MG63 (cell line): ENCODE measurements around the gene ZC3H12C. TPM values are rescaled to one million over a fixed set of nuclear protein-coding genes. Genes with fewer than 3 reads are reported as not detected.

Source experiments
- DNase-seq: peaks from one replicate; pipeline ENCODE4 v3.0.0-alpha.2; 2020
- H3K27me3 ChIP-seq: fragments of 250-450 bp; sonication (Bioruptor Pico); 2 replicates; pipeline ENCODE4 v1.5.1; 2020; ENCODE audit warnings: mild to moderate bottlenecking, moderate library complexity
- H3K36me3 ChIP-seq: fragments of 250-450 bp; sonication (Bioruptor Pico); 2 replicates; pipeline ENCODE4 v1.5.1; 2020; ENCODE audit warnings: mild to moderate bottlenecking, moderate library complexity
- H3K4me3 ChIP-seq: fragments of 250-450 bp; sonication (Bioruptor Pico); 2 replicates; pipeline ENCODE4 v1.5.1; 2020; ENCODE audit warnings: mild to moderate bottlenecking, moderate library complexity
- H3K9me3 ChIP-seq: fragments of 250-450 bp; sonication (Bioruptor Pico); 2 replicates; pipeline ENCODE4 v1.5.1; 2020; ENCODE audit warnings: mild to moderate bottlenecking, moderate library complexity
- total RNA-seq: library from RNA; depleted of rRNA; stranded (reverse); fragments of >200 nt; shearing (Covaris generic); gene quantifications from 2 replicates; pipeline ENCODE4 v1.2.3, GENCODE V29; 2014; ENCODE audit warnings: low replicate concordance

The ZC3H12C gene
- total RNA-seq, 1 experiment from 2014 or later = 2.5 TPM

- no peak for DNase-seq
Measured at GRCh38 chr11:110119317-110119716, 26.1 kb downstream of the ZC3H12C start.

GRCh38 chr11:110121204-110121603, 28.0 kb downstream of the ZC3H12C start:
- Histone ChIP-seq H3K4me3 (no peak overlapping the region), H3K36me3 (no peaks in the 10 kb centered on the region; the same call in 1 of the 2 replicates), H3K9me3 (no peaks in the 10 kb centered on the region), H3K27me3 (no peaks in the 10 kb centered on the region)
- peak; percentile 16 for DNase-seq

More at GRCh38 chr11:110119317-110119716, 26.1 kb downstream of the ZC3H12C start:
- Histone ChIP-seq H3K27me3 (no peaks in the 10 kb centered on the region), H3K4me3 (no peak overlapping the region), H3K36me3 (no peaks in the 10 kb centered on the region), H3K9me3 (no peaks in the 10 kb centered on the region)

- H3K36me3 ChIP-seq = no peaks in the 10 kb centered on the region; the same call in 1 of the 2 replicates
- no peaks in the 10 kb centered on the region for H3K9me3 ChIP-seq
- no peak overlapping the region for H3K4me3 ChIP-seq
- no peaks in the 10 kb centered on the region for H3K27me3 ChIP-seq
- no peak for DNase-seq
Measured at GRCh38 chr11:110123003-110123402, 29.8 kb downstream of the ZC3H12C start.

- Histone ChIP-seq H3K27me3 (no peaks in the 10 kb centered on the region), H3K4me3 (no peak overlapping the region), H3K36me3 (no peaks in the 10 kb centered on the region; the same call in 1 of the 2 replicates), H3K9me3 (no peaks in the 10 kb centered on the region)
- DNase-seq = no peak
Measured at GRCh38 chr11:110124605-110125004, 31.4 kb downstream of the ZC3H12C start.

GRCh38 chr11:110125632-110126031, 32.4 kb downstream of the ZC3H12C start:
- no peak overlapping the region for H3K4me3 ChIP-seq
- DNase-seq = no peak

GRCh38 chr11:110126936-110127335, 33.7 kb downstream of the ZC3H12C start:
- Histone ChIP-seq H3K27me3 (no peaks in the 10 kb centered on the region), H3K4me3 (no peak overlapping the region), H3K9me3 (no peaks in the 10 kb centered on the region), H3K36me3 (no peaks in the 10 kb centered on the region; the same call in 1 of the 2 replicates)
- no peak for DNase-seq

More at GRCh38 chr11:110125632-110126031, 32.4 kb downstream of the ZC3H12C start:
- Histone ChIP-seq H3K27me3 (no peaks in the 10 kb centered on the region), H3K36me3 (no peaks in the 10 kb centered on the region; the same call in 1 of the 2 replicates), H3K9me3 (no peaks in the 10 kb centered on the region)

GRCh38 chr11:110128161-110128560, 35.0 kb downstream of the ZC3H12C start:
- H3K9me3 ChIP-seq = no peaks in the 10 kb centered on the region

GRCh38 chr11:110130642-110131238, 37.5 kb downstream of the ZC3H12C start:
- no peak for DNase-seq
- Histone ChIP-seq H3K27me3 (no peaks in the 10 kb centered on the region), H3K36me3 (no peaks in the 10 kb centered on the region), H3K4me3 (no peak overlapping the region), H3K9me3 (no peaks in the 10 kb centered on the region)

More at GRCh38 chr11:110128161-110128560, 35.0 kb downstream of the ZC3H12C start:
- no peaks in the 10 kb centered on the region for H3K27me3 ChIP-seq
- H3K4me3 ChIP-seq = no peak overlapping the region
- DNase-seq = no peak
- H3K36me3 ChIP-seq = no peaks in the 10 kb centered on the region; the same call in 1 of the 2 replicates

- Histone ChIP-seq H3K9me3 (no peaks in the 10 kb centered on the region), H3K36me3 (no peaks in the 10 kb centered on the region), H3K27me3 (no peaks in the 10 kb centered on the region), H3K4me3 (no peak overlapping the region)
- DNase-seq = no peak
Measured at GRCh38 chr11:110131386-110132123, 38.4 kb downstream of the ZC3H12C start.

GRCh38 chr11:110133160-110133559, 40.0 kb downstream of the ZC3H12C start:
- Histone ChIP-seq H3K4me3 (no peak overlapping the region), H3K36me3 (peaks cover 7% of the 10 kb centered on the region; the same call in 1 of the 2 replicates), H3K9me3 (no peaks in the 10 kb centered on the region), H3K27me3 (no peaks in the 10 kb centered on the region)
- no peak for DNase-seq

GRCh38 chr11:110134110-110134509, 40.9 kb downstream of the ZC3H12C start:
- H3K27me3 ChIP-seq = no peaks in the 10 kb centered on the region
- H3K36me3 ChIP-seq = peaks cover 7% of the 10 kb centered on the region; the same call in 1 of the 2 replicates
- no peaks in the 10 kb centered on the region for H3K9me3 ChIP-seq
- no peak overlapping the region for H3K4me3 ChIP-seq
- DNase-seq = no peak

GRCh38 chr11:110141812-110142211, 48.6 kb downstream of the ZC3H12C start:
- no peaks in the 10 kb centered on the region for H3K27me3 ChIP-seq
- no peak overlapping the region for H3K4me3 ChIP-seq
- H3K36me3 ChIP-seq = peaks cover 7% of the 10 kb centered on the region; the same call in 1 of the 2 replicates
- no peak for DNase-seq
- H3K9me3 ChIP-seq = no peaks in the 10 kb centered on the region

GRCh38 chr11:110147962-110148709, 54.9 kb downstream of the ZC3H12C start:
- H3K4me3 ChIP-seq = no peak overlapping the region
- no peak for DNase-seq

GRCh38 chr11:110148775-110149744, 55.9 kb downstream of the ZC3H12C start:
- H3K4me3 ChIP-seq = no peak overlapping the region
- DNase-seq = no peak
- H3K9me3 ChIP-seq = no peaks in the 10 kb centered on the region
- no peaks in the 10 kb centered on the region for H3K27me3 ChIP-seq
- H3K36me3 ChIP-seq = no peaks in the 10 kb centered on the region; the same call in 1 of the 2 replicates

More at GRCh38 chr11:110147962-110148709, 54.9 kb downstream of the ZC3H12C start:
- Histone ChIP-seq H3K27me3 (no peaks in the 10 kb centered on the region), H3K36me3 (no peaks in the 10 kb centered on the region; the same call in 1 of the 2 replicates), H3K9me3 (no peaks in the 10 kb centered on the region)

- Histone ChIP-seq H3K36me3 (no peaks in the 10 kb centered on the region; the same call in 1 of the 2 replicates), H3K9me3 (no peaks in the 10 kb centered on the region), H3K4me3 (no peak overlapping the region), H3K27me3 (no peaks in the 10 kb centered on the region)
- no peak for DNase-seq
Measured at GRCh38 chr11:110152199-110152598, 59.0 kb downstream of the ZC3H12C start.

- no peak for DNase-seq
- no peaks in the 10 kb centered on the region; the same call in 1 of the 2 replicates for H3K36me3 ChIP-seq
- H3K27me3 ChIP-seq = no peaks in the 10 kb centered on the region
Measured at GRCh38 chr11:110153474-110153873, 60.3 kb downstream of the ZC3H12C start.

More at GRCh38 chr11:110153474-110153873, 60.3 kb downstream of the ZC3H12C start:
- Histone ChIP-seq H3K9me3 (no peaks in the 10 kb centered on the region), H3K4me3 (no peak overlapping the region)
